GM12878 (cell line): ENCODE measurements around the gene NDST4.

Experiments
- CEBPB ChIP-seq, 2 experiments: fragments of 150-350 bp in 1 of 2; IDR thresholded peaks; 2 replicates each; pipeline ENCODE4 v1.6.1; 2012 to 2014; ENCODE audit warnings: low read depth in 2 of 2, low read length in 2 of 2, borderline replicate concordance in 1 of 2, inconsistent platforms in 1 of 2
- CTCF ChIP-seq, 3 experiments: IDR thresholded peaks in 2 of 3; conservative IDR thresholded peaks in 1 of 3; 2 replicates each; pipeline ENCODE4 v1.5.1; 2011; ENCODE audit warnings: low read depth in 3 of 3, low read length in 3 of 3, mild to moderate bottlenecking in 3 of 3, control low read depth in 2 of 3, moderate library complexity in 2 of 3, inconsistent platforms in 1 of 3, mixed read lengths in 1 of 3; ENCODE audit not compliant: control insufficient read depth in 2 of 3, insufficient read depth in 1 of 3; ENCODE audit errors: extremely low read depth in 1 of 3
- EZH2 ChIP-seq: IDR thresholded peaks from 2 replicates; pipeline ENCODE4 v1.6.1; 2012; ENCODE audit warnings: low read depth, mild to moderate bottlenecking, control low read depth, inconsistent platforms, low read length, borderline replicate concordance; ENCODE audit not compliant: control insufficient read depth
- JUND ChIP-seq: IDR thresholded peaks from 2 replicates; pipeline ENCODE4 v1.6.1; 2012; ENCODE audit warnings: low read depth, mild to moderate bottlenecking, low read length, improper control_type of control experiment, moderate library complexity
- POLR2A ChIP-seq: IDR thresholded peaks from 2 replicates; pipeline ENCODE4 v1.6.1; 2011; ENCODE audit warnings: low read depth, mild to moderate bottlenecking, low read length
- SMARCA5 ChIP-seq: fragments of 450-650 bp; IDR thresholded peaks from 2 replicates; pipeline ENCODE4 v1.6.1; 2017; ENCODE audit warnings: mild to moderate bottlenecking
- TAF1 ChIP-seq: IDR thresholded peaks from 2 replicates; pipeline ENCODE4 v1.6.1; 2011; ENCODE audit warnings: mild to moderate bottlenecking, low read depth, low read length, borderline replicate concordance

DNA sequence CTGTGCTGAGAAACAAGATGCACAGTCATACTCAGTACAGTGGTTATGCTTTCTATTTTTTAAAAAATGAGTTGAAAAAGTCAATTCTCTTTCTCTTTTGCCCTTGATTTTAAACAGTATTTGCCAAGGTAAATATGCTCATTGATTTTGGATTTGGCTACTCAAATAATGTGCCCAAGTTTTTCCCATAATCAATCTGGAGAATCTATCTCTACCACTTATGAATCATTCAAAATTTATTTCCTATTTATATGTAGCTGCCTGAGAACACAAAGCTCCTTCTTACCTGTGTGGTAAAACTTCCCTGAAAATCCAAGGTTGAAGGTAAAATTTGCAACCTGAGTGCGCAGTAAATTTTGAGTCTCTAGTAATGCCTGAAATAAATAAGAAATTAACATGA is 136.5 kb downstream of the NDST4 start:
- TF ChIP-seq POLR2A (no peak), CTCF (IDR thresholded peaks at IDR 0.05 in 2 of 3, conservative IDR thresholded peaks at IDR 0.05 in 1 of 3; ENCODE audit: control insufficient read depth in 2 of 3, extremely low read depth in 1 of 3, insufficient read depth in 1 of 3, low read depth in 3 of 3, low read length in 3 of 3) (no peak), EZH2 (no peak), JUND (no peak), SMARCA5 (no peak), CEBPB (IDR thresholded peaks at IDR 0.05; ENCODE audit: borderline replicate concordance in 1 of 2, low read depth in 2 of 2, low read length in 2 of 2) (no peak), TAF1 (no peak)
